Endothelial cell of umbilical vein (primary cell): ENCODE data around the gene SMARCA4. TPM values are rescaled to one million over a fixed set of nuclear protein-coding genes. Genes with fewer than 3 reads are reported as not detected.

ENCODE experiments used
- BruUV-seq: library from RNA; stranded (reverse); fragments of 400-500 nt; replicated peaks from 2 replicates; lab custom pipeline; 2021; lab: Mats Ljungman, UMichigan
- CTCF ChIA-PET: fragments of 300-600, 350-600 bp; sonication (Branson Sonifier 250); formaldehyde crosslinking; loops from one replicate; lab custom pipeline; 2021; ENCODE audit warnings: antibody characterized with exemption, inconsistent platforms; lab: Charles Lee
- POLR2A ChIA-PET: fragments of 300-600, 350-600 bp; sonication (Branson Sonifier 250); formaldehyde crosslinking; loops from one replicate; lab custom pipeline; 2021; ENCODE audit warnings: antibody characterized with exemption, inconsistent platforms; lab: Charles Lee
- DNase-seq: peaks from one replicate; pipeline ENCODE4 v3.0.0-alpha.2; 2011; ENCODE audit warnings: low read depth, low spot score
- FAIRE-seq: peaks from 2 replicates; lab custom pipeline; 2011; peaks lifted over from hg19 to GRCh38; lab: Jason Lieb, UNC
- H2AFZ ChIP-seq: 2 replicates; pipeline ENCODE4 v1.6.0; 2012; ENCODE audit warnings: low read depth, low read length, control low read depth, inconsistent platforms
- H3K27ac ChIP-seq: 2 replicates; pipeline ENCODE4 v1.5.1; 2011; ENCODE audit warnings: low read depth, mild to moderate bottlenecking, control low read depth, low read length, moderate library complexity; ENCODE audit not compliant: insufficient read depth
- H3K27me3 ChIP-seq, 2 experiments: 2 replicates each; pipeline versions ENCODE4 v1.6.0 to v1.6.1; 2011; ENCODE audit warnings: low read length in 2 of 2, mixed read lengths in 1 of 2; ENCODE audit not compliant: control insufficient read depth in 2 of 2, insufficient read depth in 2 of 2
- H3K36me3 ChIP-seq, 2 experiments: 2 replicates in 1 of 2; 3 replicates in 1 of 2; pipeline ENCODE4 v1.5.1; 2011; ENCODE audit warnings: low read length in 2 of 2, mild to moderate bottlenecking in 1 of 2, moderate library complexity in 1 of 2; ENCODE audit not compliant: control insufficient read depth in 2 of 2, insufficient read depth in 2 of 2; ENCODE audit errors: extremely low read depth in 1 of 2
- H3K4me1 ChIP-seq: 3 replicates; pipeline ENCODE4 v1.5.1; 2011; ENCODE audit warnings: mild to moderate bottlenecking, low read length; ENCODE audit not compliant: control insufficient read depth, insufficient read depth; ENCODE audit errors: extremely low read depth
- H3K4me2 ChIP-seq: 2 replicates; pipeline ENCODE4 v1.6.1; 2011; ENCODE audit warnings: low read length, control low read depth, mixed read lengths; ENCODE audit not compliant: insufficient read depth
- H3K4me3 ChIP-seq, 3 experiments: fragments of 200-600 bp in 1 of 3; sonication (generic), shearing (Covaris generic) in 1 of 3; replicated peaks in 1 of 3; 2 replicates each; pipeline ENCODE4 v1.5.1; 2011 to 2016; ENCODE audit warnings: control low read depth in 3 of 3, low read length in 3 of 3, mild to moderate bottlenecking in 2 of 3, inconsistent platforms in 1 of 3, low read depth in 1 of 3, moderate library complexity in 1 of 3; ENCODE audit not compliant: insufficient read depth in 1 of 3
- H3K79me2 ChIP-seq: 2 replicates; pipeline ENCODE4 v1.6.0; 2012; ENCODE audit warnings: low read length, inconsistent platforms; ENCODE audit not compliant: control insufficient read depth, insufficient read depth
- H3K9ac ChIP-seq: replicated peaks from 2 replicates; pipeline ENCODE3; 2011; ENCODE audit warnings: low read length, control low read depth; ENCODE audit not compliant: insufficient read depth; ENCODE audit errors: extremely low read depth
- H3K9me1 ChIP-seq: replicated peaks from 3 replicates; pipeline ENCODE4 v1.6.0; 2011; ENCODE audit warnings: mild to moderate bottlenecking, low read length; ENCODE audit not compliant: control insufficient read depth, insufficient read depth; ENCODE audit errors: extremely low read depth
- H3K9me3 ChIP-seq: replicated peaks from 2 replicates; pipeline ENCODE4 v1.5.1; 2012; ENCODE audit warnings: low read length, inconsistent platforms; ENCODE audit not compliant: control insufficient read depth, insufficient read depth
- H4K20me1 ChIP-seq: replicated peaks from 2 replicates; pipeline ENCODE3; 2011; ENCODE audit warnings: mild to moderate bottlenecking, low read length; ENCODE audit not compliant: control insufficient read depth, insufficient read depth; ENCODE audit errors: extremely low read depth
- EZH2 ChIP-seq: IDR thresholded peaks from 2 replicates; pipeline ENCODE4 v1.6.1; 2012; ENCODE audit warnings: borderline replicate concordance, low read depth, mild to moderate bottlenecking, moderate library complexity, low read length, inconsistent platforms; ENCODE audit not compliant: severe bottlenecking
- FOS ChIP-seq: IDR thresholded peaks from 2 replicates; pipeline ENCODE4 v1.6.1; 2011; ENCODE audit warnings: mild to moderate bottlenecking, low read length, moderate library complexity, borderline replicate concordance; ENCODE audit not compliant: insufficient read depth
- GATA2 ChIP-seq: IDR thresholded peaks from 2 replicates; pipeline ENCODE4 v1.7.0; 2011; ENCODE audit warnings: low read depth, mild to moderate bottlenecking, moderate library complexity, mixed read lengths, low read length; ENCODE audit not compliant: insufficient read length, insufficient read depth
- JUN ChIP-seq: IDR thresholded peaks from 2 replicates; pipeline ENCODE4 v1.6.1; 2011; ENCODE audit warnings: borderline replicate concordance, low read depth; ENCODE audit not compliant: insufficient read length, insufficient read depth
- MYC ChIP-seq: IDR thresholded peaks from one replicate; pipeline ENCODE4 v1.6.1; 2011; ENCODE audit warnings: mild to moderate bottlenecking, low read depth, low read length
- POLR2A ChIP-seq: IDR thresholded peaks from 2 replicates; pipeline ENCODE4 v1.6.1; 2012; ENCODE audit warnings: low read depth, mild to moderate bottlenecking, control low read depth, low read length
- POLR2AphosphoS5 ChIP-seq: IDR thresholded peaks from 2 replicates; pipeline ENCODE4 v1.6.1; 2012; ENCODE audit warnings: low read depth, mild to moderate bottlenecking, control low read depth, low read length, moderate library complexity; ENCODE audit not compliant: insufficient read depth
- dilution Hi-C: fragments of 300-500 bp; cut with MboI; formaldehyde crosslinking; loops from one replicate; pipeline ENCODE4 v1.15.0; 2019; ENCODE audit warnings: low sequenced_read_pairs; ENCODE audit not compliant: extremely low pct_ligation_motif_present
- intact Hi-C: fragments of 100-400 bp; cut with micrococcal nuclease; formaldehyde crosslinking; loops from one replicate; pipeline ENCODE4 v1.10.0; 2022
- polyA plus RNA-seq, 4 experiments: library from polyadenylated mRNA; depleted of rRNA in 3 of 4; stranded (reverse) in 3 of 4; unstranded in 1 of 4; fragments of >200 nt; gene quantifications; 2 replicates each; pipeline versions ENCODE4 v1.2.1 to v1.2.3, GENCODE V29; 2011 to 2012; ENCODE audit warnings: missing spikeins in 1 of 4
- total RNA-seq: library from RNA; stranded (reverse); gene quantifications from 2 replicates; pipeline ENCODE4 v1.2.3, GENCODE V29; 2021
- TF ChIP-seq, protein P1 (sequence below), 2 donors: IDR thresholded peaks; 1 replicate in 1 of 2; 2 replicates in 1 of 2; pipeline ENCODE4 v1.5.1; 2011; ENCODE audit warnings: low read length in 2 of 2, mild to moderate bottlenecking in 2 of 2, moderate library complexity in 2 of 2, control low read depth in 1 of 2, inconsistent platforms in 1 of 2, low read depth in 1 of 2; ENCODE audit not compliant: insufficient read depth in 1 of 2; ENCODE audit errors: extremely low read depth in 1 of 2
- TF ChIP-seq, protein P2 (sequence below): IDR thresholded peaks from 2 replicates; pipeline ENCODE4 v1.6.1; 2011; ENCODE audit not compliant: insufficient read depth, insufficient read length

The SMARCA4 gene
- total and polyA plus RNA-seq, 2 donors (not counting 3 experiments of a cell fraction or from before 2014, with no cell fraction given): 65.0 to 177 TPM

DNA sequence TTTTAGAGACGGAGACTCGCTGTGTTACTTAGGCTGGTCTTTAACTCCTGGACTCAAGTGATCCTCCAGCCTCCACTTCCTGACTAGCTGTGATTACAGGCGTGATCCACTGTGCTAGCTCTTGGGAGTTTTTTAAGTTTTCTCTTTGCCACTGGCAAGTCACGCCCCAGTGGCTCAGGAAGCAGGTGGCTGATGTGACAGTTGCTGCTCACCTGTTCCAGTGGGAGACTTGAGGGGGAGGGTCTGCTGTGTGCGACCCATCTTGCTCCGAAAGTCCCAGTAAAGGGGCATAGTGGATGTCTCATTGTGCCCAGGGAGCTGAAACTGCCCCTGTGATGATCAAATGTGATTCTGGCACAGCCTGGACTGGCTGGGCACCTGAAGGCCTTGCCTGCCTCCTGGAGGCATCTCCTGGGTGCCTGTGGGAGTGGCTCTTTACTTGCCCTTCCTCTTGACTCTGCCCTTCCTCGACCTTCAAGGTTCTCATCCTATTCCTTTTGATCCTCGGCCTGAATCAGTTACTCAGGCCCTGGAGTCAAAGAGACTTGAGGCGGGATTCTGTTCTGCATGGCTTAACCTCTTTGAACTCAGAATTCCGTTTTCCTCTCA is 7.8 kb downstream of the SMARCA4 start:
- Histone ChIP-seq H3K4me1 (no peaks in the 10 kb centered on the region), H3K4me3 (no peak overlapping the region), H3K9ac (no peak overlapping the region), H3K27me3 (no peaks in the 10 kb centered on the region), H3K36me3 (no peaks in the 10 kb centered on the region), H2AFZ (no peak overlapping the region), H3K9me1 (no peaks in the 10 kb centered on the region), H3K4me2 (no peak overlapping the region), H3K27ac (no peak overlapping the region), H3K9me3 (no peaks in the 10 kb centered on the region), H4K20me1 (peaks cover 6% of the 10 kb centered on the region), H3K79me2 (peaks cover 91% of the 10 kb centered on the region)
- CTCF ChIA-PET: interaction anchor here (1.0 to 1.6 kb wide), 5 partner anchors 11 to 98 kb away, joined by 3 to 12 read pairs (median 4); partner anchors contain the start of gene CARM1
- BruUV-seq: no TSS peak
- dilution Hi-C loops (no loop called here), intact Hi-C loops (no loop called here)
- no peak for DNase-seq
- peak; percentile 83 for FAIRE-seq
- POLR2A ChIA-PET: no interaction called here
- TF ChIP-seq POLR2A: no peak
- TF ChIP-seq, protein P1, sequence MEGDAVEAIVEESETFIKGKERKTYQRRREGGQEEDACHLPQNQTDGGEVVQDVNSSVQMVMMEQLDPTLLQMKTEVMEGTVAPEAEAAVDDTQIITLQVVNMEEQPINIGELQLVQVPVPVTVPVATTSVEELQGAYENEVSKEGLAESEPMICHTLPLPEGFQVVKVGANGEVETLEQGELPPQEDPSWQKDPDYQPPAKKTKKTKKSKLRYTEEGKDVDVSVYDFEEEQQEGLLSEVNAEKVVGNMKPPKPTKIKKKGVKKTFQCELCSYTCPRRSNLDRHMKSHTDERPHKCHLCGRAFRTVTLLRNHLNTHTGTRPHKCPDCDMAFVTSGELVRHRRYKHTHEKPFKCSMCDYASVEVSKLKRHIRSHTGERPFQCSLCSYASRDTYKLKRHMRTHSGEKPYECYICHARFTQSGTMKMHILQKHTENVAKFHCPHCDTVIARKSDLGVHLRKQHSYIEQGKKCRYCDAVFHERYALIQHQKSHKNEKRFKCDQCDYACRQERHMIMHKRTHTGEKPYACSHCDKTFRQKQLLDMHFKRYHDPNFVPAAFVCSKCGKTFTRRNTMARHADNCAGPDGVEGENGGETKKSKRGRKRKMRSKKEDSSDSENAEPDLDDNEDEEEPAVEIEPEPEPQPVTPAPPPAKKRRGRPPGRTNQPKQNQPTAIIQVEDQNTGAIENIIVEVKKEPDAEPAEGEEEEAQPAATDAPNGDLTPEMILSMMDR (IDR thresholded peaks at IDR 0.05; ENCODE audit: extremely low read depth in 1 of 2, insufficient read depth in 1 of 2, low read depth in 1 of 2, low read length in 2 of 2): no peak
- no peak for TF ChIP-seq JUN
- no peak for TF ChIP-seq POLR2AphosphoS5
- TF ChIP-seq, protein P2, sequence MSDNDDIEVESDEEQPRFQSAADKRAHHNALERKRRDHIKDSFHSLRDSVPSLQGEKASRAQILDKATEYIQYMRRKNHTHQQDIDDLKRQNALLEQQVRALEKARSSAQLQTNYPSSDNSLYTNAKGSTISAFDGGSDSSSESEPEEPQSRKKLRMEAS: no peak
- no peak for TF ChIP-seq FOS
- TF ChIP-seq GATA2: no peak
- no peak for TF ChIP-seq MYC
- TF ChIP-seq EZH2: no peak
